ENCODE data around the gene KCNQ1.

KCNQ1 gene

DNA sequence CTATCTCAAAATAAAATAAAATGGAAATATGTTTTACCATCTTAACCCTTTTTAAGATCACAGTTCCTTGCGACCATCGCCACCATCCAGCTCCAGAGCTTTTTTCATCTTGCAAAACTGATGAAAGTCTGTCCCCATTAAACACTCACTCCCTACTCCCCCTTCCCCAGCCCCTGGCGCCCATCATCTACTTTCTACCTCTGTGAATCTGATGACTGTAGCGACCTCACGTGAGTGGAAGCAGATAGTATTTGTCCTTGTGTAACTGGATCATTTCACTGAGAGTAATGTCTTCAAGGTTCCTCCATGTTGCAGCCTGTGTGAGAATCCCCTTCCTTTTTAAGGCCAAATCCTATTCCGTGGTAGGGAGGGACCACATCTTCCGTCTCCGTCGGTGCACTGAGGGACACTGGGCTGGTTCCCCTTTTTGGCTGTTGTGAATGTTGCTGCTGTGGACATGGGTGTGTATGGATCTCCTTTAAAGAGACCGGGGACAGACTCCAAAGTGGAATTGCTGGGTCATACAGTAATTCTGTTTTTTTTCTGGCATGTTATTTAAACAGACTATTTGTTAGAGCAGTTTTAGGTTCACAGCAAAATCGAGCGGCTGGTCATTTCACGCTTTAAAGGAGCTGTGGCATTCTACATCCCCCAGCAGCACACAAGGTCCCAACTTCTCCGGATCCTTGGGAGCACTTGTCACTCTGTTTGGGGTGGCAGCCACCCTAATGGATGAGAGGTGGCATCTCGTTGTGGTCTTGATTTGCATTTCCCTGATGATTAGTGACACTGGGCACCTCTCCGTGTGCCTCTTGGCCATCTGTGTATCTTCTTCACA lies 120.0 kb downstream of the KCNQ1 start:
- H3K4me3 ChIP-seq (ENCODE audit: low read length): no peak overlapping the region
- TF ChIP-seq, protein P1, sequence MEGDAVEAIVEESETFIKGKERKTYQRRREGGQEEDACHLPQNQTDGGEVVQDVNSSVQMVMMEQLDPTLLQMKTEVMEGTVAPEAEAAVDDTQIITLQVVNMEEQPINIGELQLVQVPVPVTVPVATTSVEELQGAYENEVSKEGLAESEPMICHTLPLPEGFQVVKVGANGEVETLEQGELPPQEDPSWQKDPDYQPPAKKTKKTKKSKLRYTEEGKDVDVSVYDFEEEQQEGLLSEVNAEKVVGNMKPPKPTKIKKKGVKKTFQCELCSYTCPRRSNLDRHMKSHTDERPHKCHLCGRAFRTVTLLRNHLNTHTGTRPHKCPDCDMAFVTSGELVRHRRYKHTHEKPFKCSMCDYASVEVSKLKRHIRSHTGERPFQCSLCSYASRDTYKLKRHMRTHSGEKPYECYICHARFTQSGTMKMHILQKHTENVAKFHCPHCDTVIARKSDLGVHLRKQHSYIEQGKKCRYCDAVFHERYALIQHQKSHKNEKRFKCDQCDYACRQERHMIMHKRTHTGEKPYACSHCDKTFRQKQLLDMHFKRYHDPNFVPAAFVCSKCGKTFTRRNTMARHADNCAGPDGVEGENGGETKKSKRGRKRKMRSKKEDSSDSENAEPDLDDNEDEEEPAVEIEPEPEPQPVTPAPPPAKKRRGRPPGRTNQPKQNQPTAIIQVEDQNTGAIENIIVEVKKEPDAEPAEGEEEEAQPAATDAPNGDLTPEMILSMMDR (IDR thresholded peaks at IDR 0.05; ENCODE audit: insufficient read depth, low read depth, low read length, missing control alignments): no peak
- DNase-seq (ENCODE audit: low read depth): no peak

DNA sequence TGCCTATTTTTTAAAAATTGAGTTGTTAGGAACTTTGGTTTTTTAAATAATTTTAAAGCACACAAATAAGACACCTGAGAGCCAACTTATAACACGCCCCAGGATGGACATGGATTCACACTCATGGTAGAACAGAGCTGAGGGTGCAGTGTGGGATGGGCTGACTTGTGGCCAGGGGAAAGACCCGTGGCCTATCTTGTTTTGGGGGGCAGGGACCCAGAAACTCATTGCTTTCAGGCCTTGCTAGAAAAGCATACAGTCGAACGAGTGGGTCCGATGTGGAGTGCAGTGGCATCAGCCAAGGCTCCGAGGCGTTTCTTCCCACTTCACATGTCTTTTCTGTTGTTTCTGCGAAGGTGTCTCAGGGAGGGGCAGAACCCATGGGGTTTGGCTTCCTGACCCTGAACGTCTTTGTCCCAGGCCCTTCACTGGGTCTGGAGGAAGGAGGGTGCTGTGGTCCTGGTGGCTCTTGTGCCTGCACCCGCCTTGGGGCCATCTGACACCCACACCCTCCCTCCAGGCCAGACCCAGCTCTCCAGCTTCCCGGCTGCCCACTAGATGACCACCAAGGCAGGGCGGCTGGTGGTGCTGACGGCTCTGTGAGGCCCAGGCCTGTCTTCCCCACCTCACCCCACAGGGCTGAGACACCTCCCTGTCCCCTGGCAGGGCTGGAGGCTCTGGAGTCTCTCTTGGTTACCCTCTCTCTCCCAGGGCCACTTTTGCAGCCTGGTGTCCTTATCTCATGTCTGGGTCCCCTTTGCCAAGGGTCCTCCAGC lies 120.8 kb downstream of the KCNQ1 start:
- H3K4me3 ChIP-seq (ENCODE audit: low read length): no peak overlapping the region
- TF ChIP-seq, protein P1 (IDR thresholded peaks at IDR 0.05; ENCODE audit: insufficient read depth, low read depth, low read length, missing control alignments): no peak
- DNase-seq (ENCODE audit: low read depth): no peak

DNA sequence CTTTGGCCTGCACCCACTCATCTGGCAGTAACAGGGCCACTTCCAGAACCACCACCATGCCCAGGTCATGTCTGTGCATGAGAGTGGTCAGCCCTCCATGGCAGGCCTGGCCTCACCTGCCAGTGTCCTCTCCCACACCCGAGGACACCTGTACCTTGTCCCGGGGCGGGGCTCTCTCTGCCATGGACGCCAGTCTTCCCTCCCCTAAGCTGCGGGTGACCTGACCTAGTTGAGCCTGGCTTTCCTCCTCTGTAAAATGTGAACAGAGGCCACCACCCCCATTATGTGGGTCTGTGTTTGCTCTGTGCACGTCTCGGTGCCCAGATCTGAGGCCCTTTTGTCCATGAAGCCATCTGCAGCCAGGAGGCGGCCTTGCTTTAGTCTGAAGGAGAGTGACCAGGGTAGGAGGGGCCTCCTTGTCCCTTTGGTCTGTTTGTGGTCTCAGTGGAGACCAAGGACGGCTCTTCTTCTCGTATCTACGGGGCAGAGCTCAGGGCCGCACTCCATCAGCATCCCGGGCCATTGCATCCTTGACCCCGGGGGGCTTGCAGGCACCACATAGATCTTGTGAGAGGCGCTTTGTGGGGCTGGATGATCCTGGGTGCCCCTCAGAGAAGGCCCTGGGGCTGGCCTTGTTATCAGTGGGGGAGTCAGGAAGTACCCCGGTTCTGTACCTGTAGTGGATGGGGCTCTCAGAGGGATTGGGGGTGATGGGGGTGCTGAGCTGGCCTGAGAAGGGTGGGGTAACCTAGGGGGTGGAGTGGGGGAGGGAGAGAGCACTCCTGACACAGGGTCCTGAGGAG lies 121.6 kb downstream of the KCNQ1 start:
- DNase-seq (ENCODE audit: low read depth): no peak
- TF ChIP-seq, protein P1 (IDR thresholded peaks at IDR 0.05; ENCODE audit: insufficient read depth, low read depth, low read length, missing control alignments): no peak
- H3K4me3 ChIP-seq (ENCODE audit: low read length): no peak overlapping the region

DNA sequence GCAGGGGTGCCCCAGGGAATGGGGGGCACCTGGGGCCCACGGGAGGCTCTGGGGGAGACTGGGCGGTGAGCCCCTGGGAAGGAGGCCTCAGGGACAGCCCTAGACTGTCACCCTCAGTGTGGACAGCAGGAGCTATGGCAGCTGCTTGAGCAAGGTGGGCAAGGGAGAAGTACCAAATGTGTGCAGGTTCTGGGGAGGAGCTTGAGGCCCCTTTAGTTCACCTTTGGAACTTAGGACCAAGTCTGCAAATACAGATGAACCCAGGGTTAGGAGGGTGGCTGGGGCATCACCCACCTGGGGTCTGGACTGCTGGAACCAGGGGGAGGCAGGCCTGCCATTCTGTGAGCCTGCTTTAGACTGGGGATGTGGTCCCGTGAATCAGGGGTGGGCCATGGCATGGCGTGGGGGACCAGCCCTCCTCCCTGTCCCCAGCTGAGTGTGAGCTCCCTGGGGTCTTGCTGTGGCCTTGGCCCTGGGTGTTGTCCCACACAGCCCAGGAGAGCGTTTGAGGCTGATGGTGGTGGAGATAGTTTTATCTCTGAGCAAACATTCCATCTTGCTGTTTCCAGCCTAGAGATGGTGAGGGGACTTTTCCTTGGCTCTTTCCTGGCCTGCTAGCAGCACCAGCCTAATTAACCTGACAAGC lies 122.3 kb downstream of the KCNQ1 start:
- H3K4me3 ChIP-seq (ENCODE audit: low read length): no peak overlapping the region
- DNase-seq (ENCODE audit: low read depth): no peak
- TF ChIP-seq, protein P1 (IDR thresholded peaks at IDR 0.05; ENCODE audit: insufficient read depth, low read depth, low read length, missing control alignments): no peak

DNA sequence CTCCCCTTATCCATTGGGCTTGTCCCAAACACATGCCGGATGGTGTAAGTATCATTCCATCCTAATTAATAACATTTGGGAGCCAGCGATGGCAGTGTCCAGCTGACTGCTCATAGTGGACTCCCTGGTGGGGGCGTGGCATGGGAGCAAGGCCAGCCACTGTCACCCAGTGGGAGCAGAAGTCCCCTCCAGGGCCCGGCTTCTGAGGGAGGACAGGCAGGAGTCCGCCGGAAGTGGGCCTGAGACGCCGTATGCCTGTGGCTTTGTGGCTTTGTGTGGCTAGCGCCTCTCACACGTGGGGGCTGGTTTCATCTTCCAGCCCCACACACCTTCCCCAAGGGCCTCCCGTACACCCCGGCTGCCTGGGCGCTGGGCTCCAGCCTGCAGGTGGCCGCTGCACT lies 124.5 kb downstream of the KCNQ1 start:
- no peak overlapping the region for H3K4me3 ChIP-seq (ENCODE audit: low read length)
- no peak for DNase-seq (ENCODE audit: low read depth)
- TF ChIP-seq, protein P1 (IDR thresholded peaks at IDR 0.05; ENCODE audit: insufficient read depth, low read depth, low read length, missing control alignments): no peak

DNA sequence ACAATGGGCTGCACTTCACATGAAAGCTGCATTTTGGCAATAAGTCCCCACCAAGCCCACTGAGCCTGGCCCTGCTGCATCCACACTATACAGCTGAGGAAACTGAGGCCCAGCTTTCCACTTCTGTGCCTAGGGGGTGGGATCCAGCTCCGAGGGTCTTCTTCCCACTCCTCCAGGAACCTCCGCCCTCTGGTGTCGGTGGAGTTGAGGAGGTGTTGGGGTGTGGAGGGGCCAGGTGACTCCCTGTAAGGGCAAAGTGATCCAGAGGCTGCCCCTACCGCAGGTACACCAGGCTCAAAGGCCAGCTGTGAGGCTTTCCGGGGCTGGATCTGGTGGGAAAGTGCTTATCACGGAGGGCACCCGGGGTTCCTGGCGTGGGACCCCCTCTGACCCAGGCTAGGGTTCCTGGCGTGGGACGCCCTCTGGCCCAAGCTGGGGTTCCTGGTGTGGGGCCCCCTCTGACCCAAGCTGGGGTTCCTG lies 125.0 kb downstream of the KCNQ1 start:
- no peak overlapping the region for H3K4me3 ChIP-seq (ENCODE audit: low read length)
- TF ChIP-seq, protein P1 (IDR thresholded peaks at IDR 0.05; ENCODE audit: insufficient read depth, low read depth, low read length, missing control alignments): no peak
- DNase-seq (ENCODE audit: low read depth): no peak

All from epithelial cell of esophagus (primary cell).